Stimulated activated CD4-positive, alpha-beta T cell treated with anti-CD3 and anti-CD28 coated beads, TNF-alpha, amount 100 ng/mL, for 24 hours (primary cell): ENCODE measurements around the gene PRKAG2.

Source experiments
- DNase-seq, 3 experiments: peaks; one replicate each; pipeline ENCODE4 v3.0.0-alpha.2; 2020; ENCODE audit warnings: low read depth in 3 of 3

The PRKAG2 gene

DNA sequence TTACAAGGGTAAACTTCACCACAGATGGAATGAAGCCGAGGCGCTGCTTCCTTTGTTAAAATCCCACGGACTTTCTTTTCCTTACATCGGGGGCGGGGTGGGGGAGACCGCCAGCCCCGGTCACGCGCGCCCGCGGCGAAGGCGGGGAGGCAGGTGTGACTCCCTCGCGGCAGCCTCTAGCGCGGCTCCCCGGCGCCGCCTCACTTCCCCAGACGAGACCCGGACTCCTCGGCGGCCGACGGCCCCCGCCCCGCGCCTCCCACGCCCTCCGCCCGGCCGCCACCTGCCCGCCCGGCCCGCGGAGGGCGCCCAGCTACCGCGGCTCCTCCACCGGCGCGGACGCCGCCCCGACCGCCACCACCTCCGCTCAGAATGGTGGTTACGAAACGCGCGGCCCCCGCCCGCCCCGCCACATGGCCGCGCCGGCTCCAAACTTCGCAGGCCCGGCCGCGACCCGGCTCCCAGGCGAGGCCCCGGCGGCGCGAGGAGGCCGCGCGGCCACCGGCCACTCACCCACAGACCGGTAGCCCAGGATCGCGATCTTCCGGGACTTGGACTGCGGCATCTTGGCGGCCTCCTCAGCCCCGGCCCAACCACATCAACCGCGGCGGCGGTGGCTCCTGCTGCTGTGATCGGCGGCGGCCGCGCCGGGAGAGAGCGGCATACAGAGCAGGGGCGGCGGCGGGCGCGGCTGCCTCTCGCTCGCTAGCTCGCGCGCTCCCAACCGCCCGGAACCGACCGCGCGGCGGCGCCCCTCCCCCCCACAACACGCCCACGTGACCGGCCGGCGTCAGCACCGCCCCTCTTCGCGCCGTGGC, 357.8 kb downstream of the PRKAG2 start:
- peak; percentile 20 to 55 (median 31) for DNase-seq

DNA sequence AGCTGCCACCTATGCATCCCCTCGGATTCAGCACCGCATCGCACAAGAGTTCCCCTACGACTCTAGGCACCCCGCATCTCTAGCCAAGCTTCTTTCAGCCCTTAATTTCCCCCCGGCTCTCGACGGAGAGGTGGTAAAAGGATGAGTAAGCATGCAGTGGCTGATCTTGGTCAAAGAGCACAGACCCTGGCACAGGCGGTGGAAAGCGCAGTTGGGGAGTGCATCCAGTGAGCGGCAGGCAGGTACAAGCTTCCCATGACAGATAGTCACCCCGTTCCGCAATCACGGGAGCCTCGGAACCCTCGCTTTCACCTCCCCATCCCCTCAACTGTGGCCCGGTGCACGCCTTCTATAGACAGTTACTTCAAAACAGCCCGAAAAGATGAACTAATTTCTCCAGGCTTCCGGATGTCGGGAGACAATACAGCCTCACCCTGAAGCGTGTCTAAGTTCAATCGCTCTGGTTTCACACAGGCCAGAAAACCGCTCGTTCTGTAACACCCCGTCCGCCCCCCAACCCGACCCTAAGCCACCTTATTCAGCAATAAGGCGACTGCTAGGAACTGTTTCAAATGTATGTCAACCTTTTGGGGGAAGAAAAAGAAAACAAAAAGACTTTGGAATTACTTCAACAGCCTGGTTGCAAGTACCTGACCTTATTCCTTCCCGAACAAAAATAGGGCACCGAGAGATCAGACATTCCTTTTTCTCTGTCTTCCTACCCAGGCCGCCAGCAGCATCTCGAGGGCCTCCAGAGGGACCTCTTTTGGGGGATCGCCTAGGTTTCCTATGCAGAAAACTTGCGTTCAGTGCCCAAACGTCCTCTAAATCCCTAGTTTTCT, 358.6 kb downstream of the PRKAG2 start:
- peak; percentile 33 to 63 (median 38) for DNase-seq

DNA sequence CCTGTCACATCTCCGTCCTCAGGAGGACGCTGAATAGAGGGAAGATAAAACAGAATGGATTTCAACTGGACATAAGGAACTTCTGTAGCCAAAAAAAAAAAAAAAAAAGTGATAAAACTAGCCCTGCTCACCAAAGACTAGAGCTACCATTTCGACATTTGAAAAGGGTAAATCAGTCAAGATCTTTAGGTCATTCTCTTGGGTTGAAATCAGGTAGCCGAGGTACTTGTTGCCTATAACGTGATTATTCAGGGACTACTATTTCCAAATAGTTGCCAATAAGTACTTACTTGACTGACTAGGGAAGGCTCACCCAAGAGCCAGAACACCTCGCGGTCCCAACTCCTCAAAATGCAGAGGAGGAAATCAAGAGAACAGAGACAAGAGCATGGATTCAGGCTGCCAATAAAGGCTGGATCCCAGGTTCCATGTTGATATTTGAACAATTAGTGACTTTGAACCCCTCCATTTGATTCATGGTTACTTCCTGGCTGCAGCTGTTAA, 359.3 kb downstream of the PRKAG2 start:
- DNase-seq: no peak

DNA sequence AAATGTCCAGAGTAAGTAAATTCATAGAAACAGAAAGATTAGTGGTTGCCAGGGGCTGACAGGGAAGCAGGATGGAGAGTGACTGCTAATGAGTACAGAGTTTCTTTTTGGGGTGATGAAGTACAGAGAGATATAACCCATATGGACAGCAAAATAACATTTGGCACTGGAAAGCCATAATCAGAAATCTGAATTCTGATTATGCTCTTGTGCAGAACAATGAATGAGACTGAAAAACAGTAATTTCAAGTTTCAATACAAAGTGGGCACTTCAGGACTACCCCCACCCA, 361.7 kb downstream of the PRKAG2 start:
- DNase-seq: no peak

DNA sequence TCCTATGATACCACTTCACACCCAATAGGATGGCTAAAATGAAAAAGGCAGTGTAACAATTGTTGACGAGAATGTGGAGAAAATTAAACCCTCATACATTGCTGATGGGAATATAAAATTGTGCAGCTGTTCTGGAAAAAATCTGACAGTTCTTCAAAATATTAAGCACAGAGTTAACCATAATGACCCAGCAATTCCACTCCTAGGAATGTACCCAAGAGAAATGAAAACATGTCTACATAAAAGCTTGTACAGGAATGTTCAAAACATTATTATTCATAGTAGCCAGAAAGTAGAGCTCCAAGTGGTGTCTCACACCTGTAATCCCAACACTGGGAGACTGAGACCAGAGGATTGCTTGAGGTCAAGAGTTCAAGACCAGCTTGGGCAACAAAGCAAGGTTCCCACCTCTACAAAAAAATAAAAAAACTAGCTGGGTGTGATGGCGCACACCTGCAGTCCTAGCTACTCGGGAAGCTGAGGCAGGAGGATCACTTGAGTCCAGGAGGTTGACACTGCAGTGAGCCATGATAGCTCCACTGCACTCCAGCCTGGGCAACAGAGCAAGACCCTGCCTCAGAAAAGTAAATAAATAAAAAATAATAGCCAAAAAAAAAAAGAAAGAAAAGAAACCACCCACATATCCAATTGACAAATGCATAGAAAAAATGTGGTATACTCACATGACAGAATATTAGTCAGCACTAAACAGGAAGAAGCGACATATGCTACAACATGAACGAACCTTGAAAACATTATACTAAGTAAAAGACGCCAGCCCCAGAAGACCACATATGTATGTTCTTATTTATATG, 362.2 kb downstream of the PRKAG2 start:
- DNase-seq: no peak

DNA sequence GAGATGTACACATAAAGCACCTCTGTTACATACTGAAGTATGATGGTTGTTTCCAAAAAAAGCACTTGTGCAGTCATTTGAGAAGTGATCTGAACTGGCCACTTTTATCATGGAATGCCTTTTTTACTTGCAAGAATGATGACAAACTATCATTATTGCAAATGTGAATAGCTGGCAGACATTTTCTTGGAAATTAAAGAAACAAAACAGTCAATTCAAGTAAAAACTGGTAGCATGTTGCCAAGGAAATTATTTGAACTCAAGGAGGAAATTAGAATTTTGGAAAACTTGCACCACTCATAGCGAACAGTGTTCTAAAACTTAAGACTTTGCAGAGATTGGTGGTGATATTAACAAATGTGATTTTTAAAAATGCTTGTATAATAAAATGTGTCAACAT, 363.8 kb downstream of the PRKAG2 start:
- no peak for DNase-seq

DNA sequence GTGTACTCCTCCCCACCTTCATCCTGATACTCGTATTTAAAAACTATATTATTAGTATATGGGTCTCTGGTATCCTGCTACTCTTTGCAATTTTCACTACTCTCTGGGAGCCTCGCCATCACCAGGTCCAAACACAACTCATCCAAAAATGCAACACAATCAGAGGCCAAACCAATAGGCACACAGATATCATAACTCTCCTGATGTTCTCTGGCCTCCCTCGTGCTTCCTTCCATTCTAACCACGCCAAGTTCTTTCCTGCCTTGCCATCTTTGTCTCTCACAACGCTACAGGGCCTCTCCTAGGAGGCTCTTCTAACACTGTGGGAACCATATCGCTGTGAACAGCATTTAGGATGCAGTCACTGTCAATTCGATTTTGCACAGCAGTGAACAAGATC, 364.6 kb downstream of the PRKAG2 start:
- DNase-seq: no peak

DNA sequence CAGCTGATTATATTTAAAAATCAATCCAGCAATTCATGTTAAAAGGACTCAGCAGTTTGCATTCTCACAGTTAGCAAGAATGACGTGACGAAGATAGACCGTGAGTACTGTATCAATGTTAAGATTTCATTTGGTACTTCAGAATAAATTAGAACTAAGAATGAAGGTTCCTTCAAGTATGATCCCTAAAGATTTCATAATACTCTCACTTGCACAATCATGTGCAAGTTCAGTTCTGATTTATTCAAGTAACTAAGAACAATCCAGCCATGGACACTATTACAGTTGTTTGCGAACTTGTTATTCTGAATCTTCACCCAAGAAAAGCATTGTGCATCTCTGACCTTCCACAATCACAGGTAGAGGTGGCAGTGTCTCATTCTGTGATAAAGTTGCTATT, 365.0 kb downstream of the PRKAG2 start:
- no peak for DNase-seq

DNA sequence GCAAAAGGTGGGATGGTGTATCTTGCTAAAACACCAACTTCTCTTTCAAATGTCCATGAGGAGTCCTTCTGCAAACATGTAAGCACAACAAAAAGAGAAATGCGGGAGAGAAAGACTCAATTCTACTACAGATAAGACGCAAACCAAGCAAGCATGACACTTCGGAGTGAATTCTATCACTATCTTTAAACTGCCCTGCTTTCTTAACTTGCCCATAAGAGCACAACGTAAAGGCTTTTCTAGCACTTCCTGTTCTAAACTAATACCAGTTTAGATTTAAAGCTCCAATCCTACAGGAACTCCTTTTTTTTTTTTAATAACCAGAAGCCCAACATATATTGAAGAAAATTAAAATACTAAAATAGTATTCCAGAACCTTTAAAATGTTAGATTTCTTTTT, 365.6 kb downstream of the PRKAG2 start:
- DNase-seq: no peak

DNA sequence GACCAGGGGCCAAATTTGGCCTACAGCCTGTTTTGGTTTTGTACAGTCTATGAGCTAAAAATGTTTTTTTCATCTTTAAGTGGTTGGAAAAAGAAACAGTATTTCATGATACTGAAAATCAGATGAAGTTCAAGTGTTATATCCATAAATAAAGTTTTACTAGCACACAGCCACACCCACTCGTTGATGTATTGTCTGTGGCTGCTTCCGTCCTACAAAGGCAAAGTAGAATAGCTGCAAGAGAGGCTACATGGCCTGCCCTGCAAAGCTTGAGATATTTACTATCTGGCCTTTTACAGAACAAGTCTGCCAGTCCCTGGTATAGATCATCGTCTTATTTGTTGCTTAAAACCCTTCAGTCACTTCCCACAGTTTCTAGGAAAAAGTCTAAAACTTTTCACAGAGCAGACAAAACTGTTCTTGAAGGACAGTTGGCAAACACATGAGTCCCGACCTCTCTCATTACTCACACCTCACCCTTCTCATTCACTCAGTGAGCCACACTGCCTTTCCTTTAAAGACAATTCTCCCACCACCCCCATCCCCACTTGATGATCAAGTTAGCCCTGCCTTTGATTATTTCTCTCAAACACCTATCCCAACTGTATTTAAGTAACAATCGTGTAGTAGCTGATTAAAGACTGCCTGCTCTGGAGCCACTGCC, 367.1 kb downstream of the PRKAG2 start:
- no peak for DNase-seq

DNA sequence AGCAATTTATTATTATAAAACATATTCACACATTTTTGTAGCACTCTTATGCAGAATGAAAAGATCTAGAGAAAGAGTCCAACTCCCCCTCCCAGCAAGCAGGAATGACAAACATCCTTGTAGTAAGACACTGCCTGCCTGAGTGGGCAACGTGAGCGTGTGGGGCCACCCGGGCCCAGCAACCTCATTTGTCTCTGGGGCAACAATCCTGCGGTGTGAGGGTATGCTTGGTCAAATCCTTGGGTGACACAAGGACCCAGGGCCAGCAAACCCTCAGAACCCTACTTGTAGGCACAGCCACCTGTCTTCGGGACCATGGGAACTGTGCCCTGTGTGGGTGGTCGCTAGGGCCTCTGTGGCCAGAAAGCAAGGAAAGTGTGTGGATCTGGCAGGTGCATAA, 367.9 kb downstream of the PRKAG2 start:
- no peak for DNase-seq

DNA sequence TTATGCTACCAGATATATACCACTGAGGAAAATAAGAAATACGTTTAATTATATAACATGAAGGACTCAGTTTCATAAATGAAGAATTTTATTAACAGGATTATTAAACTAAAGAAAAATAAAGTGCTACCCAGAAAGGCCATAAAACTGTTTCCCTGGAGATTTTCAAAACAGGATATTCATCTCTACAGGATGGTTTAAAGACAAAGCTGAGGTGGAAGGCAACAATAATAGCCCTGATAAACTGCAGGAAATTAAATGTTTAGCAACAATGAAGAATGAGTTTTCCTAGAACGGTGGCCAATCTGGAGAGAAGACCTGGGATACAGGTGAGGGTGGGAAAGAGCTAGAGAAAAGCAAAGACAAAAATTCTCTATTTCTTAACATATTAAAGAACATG, 369.1 kb downstream of the PRKAG2 start:
- DNase-seq: no peak

DNA sequence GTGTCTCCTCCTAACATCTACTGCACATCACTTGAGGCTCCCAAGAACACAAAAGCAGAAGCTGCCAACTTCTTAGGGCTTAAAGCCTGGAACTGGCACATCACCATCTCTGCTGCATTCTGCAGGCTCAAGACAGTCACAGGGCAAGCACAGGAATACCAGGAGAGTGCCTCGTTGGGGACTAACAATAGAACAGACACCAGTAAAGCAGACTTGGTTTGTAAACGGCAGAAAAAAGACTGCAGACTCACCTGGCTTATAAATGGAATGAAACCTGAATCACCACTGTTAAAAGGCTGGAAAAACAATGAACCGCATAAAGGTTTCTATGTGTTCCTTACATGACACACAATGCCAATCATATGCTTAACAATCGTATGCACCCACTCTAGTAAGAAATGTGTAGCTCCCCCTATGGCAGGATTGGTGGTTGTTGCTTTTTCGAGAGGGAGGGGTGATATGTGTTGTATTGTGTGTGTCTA, 370.0 kb downstream of the PRKAG2 start:
- no peak for DNase-seq
